ENCODE results near the gene HAS3.

- TF ChIP-seq POLR2A (IDR thresholded peaks at IDR 0.05; ENCODE audit: low read length) (no peak), GATA1 (IDR thresholded peaks at IDR 0.05; ENCODE audit: low read depth, low read length) (no peak)
Measured at GRCh38 chr16:69141936-69142335, 36.5 kb downstream of the HAS3 start.

Data from erythroblast (primary cell).